Measurements from ENCODE around the gene AAGAB. TPM values are rescaled to one million over a fixed set of nuclear protein-coding genes. Genes with fewer than 3 reads are reported as not detected.
A peak's percentile ranks its signal among the peaks of the same experiment; 100 is the strongest.

Gene AAGAB
- total RNA-seq, 2 donors from 2014 or later: 67.7 to 99.1 TPM

DNA sequence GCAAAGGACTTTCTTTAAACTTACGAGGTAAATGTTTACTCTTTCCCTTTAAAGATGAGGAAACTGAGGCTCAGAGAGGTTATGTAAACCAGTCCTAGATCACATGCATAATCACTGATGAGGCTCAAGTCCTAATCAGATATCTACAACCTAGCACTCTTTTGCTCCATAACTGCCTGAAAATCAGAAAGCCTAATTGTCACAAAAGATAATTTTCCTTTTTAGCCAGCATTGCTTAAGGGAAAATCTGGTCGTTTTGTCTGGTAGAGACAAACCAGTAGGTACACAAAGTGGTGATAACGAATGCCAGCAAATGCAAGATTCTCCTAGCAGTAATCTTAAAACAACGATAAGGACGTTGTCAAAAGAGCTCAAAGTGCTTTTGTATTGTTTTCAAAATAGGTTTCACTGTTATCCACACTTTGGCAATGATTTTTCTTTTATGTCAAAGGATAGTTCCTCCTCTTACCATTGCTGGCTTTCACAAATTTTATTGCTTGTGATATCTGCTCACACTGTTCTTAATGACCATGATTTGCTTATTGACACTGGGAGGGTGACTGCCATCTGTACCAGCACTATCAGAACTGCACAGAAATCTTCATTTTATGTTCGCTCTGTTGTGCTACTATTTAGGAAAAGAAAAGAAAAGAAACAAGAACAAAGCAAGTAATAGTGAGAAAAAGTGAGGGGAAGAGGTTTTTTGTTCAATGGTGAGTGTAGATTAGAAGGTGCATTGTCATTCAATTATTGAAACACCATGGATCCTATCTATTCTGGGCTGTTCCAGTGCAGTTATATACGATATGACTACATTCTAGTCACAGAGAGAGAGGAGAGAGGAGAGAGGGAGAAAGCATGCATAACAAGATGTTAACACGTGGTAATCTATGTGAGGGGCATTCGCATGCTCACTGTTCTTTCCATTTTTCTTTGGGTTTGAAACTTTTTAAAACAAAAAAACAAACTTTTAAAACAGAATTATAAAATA lies 13.8 kb upstream of the AAGAB start:
- TF ChIP-seq, protein P1, sequence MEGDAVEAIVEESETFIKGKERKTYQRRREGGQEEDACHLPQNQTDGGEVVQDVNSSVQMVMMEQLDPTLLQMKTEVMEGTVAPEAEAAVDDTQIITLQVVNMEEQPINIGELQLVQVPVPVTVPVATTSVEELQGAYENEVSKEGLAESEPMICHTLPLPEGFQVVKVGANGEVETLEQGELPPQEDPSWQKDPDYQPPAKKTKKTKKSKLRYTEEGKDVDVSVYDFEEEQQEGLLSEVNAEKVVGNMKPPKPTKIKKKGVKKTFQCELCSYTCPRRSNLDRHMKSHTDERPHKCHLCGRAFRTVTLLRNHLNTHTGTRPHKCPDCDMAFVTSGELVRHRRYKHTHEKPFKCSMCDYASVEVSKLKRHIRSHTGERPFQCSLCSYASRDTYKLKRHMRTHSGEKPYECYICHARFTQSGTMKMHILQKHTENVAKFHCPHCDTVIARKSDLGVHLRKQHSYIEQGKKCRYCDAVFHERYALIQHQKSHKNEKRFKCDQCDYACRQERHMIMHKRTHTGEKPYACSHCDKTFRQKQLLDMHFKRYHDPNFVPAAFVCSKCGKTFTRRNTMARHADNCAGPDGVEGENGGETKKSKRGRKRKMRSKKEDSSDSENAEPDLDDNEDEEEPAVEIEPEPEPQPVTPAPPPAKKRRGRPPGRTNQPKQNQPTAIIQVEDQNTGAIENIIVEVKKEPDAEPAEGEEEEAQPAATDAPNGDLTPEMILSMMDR (conservative IDR thresholded peaks at IDR 0.05): no peak
- peaks cover 27% of the 10 kb centered on the region for H3K4me1 Mint-ChIP-seq

DNA sequence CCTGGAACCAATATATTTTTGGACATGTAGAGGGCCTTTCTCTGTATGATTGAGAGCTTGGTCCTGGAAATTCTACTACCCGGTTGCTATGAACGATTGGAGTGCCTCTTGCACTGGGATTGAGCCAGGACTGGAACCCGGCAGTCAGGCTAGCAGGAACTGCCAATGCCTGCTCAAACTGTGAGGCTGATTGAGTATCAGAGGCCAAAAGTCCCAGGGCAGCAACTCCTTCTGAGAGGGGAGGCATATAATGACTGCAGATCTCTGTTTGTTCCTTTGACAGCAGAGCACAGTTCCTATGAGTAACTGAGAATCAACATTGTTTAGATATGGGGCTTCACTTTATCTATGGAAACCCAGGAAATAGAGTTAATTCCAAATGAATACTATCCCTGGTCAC lies 13.0 kb upstream of the AAGAB start:
- Mint-ChIP-seq H3K36me3 (ENCODE audit: low read depth) (peaks cover 1% of the 10 kb centered on the region), H3K4me3 (no peak overlapping the region), H3K4me1 (peaks cover 27% of the 10 kb centered on the region), H3K27ac (peak overlapping the region; percentile 67), H3K27me3 (ENCODE audit: insufficient read depth) (peaks cover 14% of the 10 kb centered on the region), H3K9me3 (no peaks in the 10 kb centered on the region)
- Histone ChIP-seq H3K4me3 (ENCODE audit: low read length) (peak overlapping the region; percentile 39), H3K4me1 (ENCODE audit: control insufficient read depth, insufficient read depth, low read length) (peaks cover 13% of the 10 kb centered on the region), H3K9ac (ENCODE audit: extremely low read depth, low read length, poor library complexity, severe bottlenecking) (no peak overlapping the region), H3K9me3 (ENCODE audit: control insufficient read depth, low read length) (peaks cover 6% of the 10 kb centered on the region), H3K27ac (ENCODE audit: low read depth, low read length) (no peak overlapping the region), H3K27me3 (ENCODE audit: control insufficient read depth, insufficient read depth, low read length, poor library complexity, severe bottlenecking) (no peaks in the 10 kb centered on the region), H3K36me3 (ENCODE audit: control insufficient read depth, insufficient read depth, low read length) (no peaks in the 10 kb centered on the region)
- WGBS, 2 experiments (ENCODE audit: insufficient coverage in 1 of 2, insufficient read length in 1 of 2): 43% methylated on average over 3 of the region's 3 CpGs
- DNase-seq: peak; percentile 71
- TF ChIP-seq, protein P1 (conservative IDR thresholded peaks at IDR 0.05): no peak

More for the DNA sequence above, 13.8 kb upstream of the AAGAB start:
- H3K36me3 ChIP-seq (ENCODE audit: control insufficient read depth, insufficient read depth, low read length): no peaks in the 10 kb centered on the region
- no peak overlapping the region for H3K4me3 Mint-ChIP-seq
- H3K27ac ChIP-seq (ENCODE audit: low read depth, low read length): no peak overlapping the region
- no peak overlapping the region for H3K9ac ChIP-seq (ENCODE audit: extremely low read depth, low read length, poor library complexity, severe bottlenecking)
- H3K27me3 ChIP-seq (ENCODE audit: control insufficient read depth, insufficient read depth, low read length, poor library complexity, severe bottlenecking): no peaks in the 10 kb centered on the region
- H3K4me1 ChIP-seq (ENCODE audit: control insufficient read depth, insufficient read depth, low read length): peaks cover 13% of the 10 kb centered on the region
- DNase-seq: no peak
- H3K27ac Mint-ChIP-seq: no peak overlapping the region
- no peaks in the 10 kb centered on the region for H3K9me3 Mint-ChIP-seq
- 54 to 65% methylated on average over 6 to 9 of the region's 9 CpGs for WGBS, 2 experiments (ENCODE audit: insufficient coverage in 1 of 2, insufficient read length in 1 of 2)
- no peak overlapping the region for H3K4me3 ChIP-seq (ENCODE audit: low read length)
- H3K27me3 Mint-ChIP-seq (ENCODE audit: insufficient read depth): peaks cover 14% of the 10 kb centered on the region
- peaks cover 6% of the 10 kb centered on the region for H3K9me3 ChIP-seq (ENCODE audit: control insufficient read depth, low read length)
- peaks cover 1% of the 10 kb centered on the region for H3K36me3 Mint-ChIP-seq (ENCODE audit: low read depth)

DNA sequence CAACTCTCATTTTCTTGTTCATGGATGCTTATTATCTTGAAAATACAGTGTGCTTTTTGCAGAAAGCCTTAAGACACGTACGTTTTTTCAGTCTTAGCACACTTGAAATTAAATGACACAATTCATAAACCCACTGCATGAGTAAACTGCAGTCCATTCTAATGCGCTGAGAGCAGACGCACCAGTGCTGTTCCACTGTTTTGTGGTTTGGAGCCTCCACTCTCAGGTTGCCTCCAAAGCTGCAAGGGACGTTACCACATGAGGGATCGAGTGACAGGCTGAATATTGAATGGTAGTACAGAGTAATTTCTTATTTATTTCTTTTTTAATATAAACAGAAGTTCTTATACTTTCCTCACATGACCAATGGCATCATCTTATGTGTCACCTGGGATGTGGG lies 12.4 kb upstream of the AAGAB start:
- peak overlapping the region; percentile 39 for H3K4me3 ChIP-seq (ENCODE audit: low read length)
- 90 to 100% methylated on average over 2 to 5 of the region's 6 CpGs for WGBS, 2 experiments (ENCODE audit: insufficient coverage in 1 of 2, insufficient read length in 1 of 2)
- DNase-seq: no peak
- Mint-ChIP-seq H3K9me3 (no peaks in the 10 kb centered on the region), H3K4me1 (peaks cover 27% of the 10 kb centered on the region), H3K27me3 (ENCODE audit: insufficient read depth) (peaks cover 14% of the 10 kb centered on the region), H3K27ac (no peak overlapping the region), H3K4me3 (no peak overlapping the region), H3K36me3 (ENCODE audit: low read depth) (peaks cover 3% of the 10 kb centered on the region)
- no peaks in the 10 kb centered on the region for H3K36me3 ChIP-seq (ENCODE audit: control insufficient read depth, insufficient read depth, low read length)
- H3K9ac ChIP-seq (ENCODE audit: extremely low read depth, low read length, poor library complexity, severe bottlenecking): no peak overlapping the region
- peaks cover 6% of the 10 kb centered on the region for H3K9me3 ChIP-seq (ENCODE audit: control insufficient read depth, low read length)
- no peak overlapping the region for H3K27ac ChIP-seq (ENCODE audit: low read depth, low read length)
- H3K4me1 ChIP-seq (ENCODE audit: control insufficient read depth, insufficient read depth, low read length): peaks cover 13% of the 10 kb centered on the region
- TF ChIP-seq, protein P1 (conservative IDR thresholded peaks at IDR 0.05): no peak
- no peaks in the 10 kb centered on the region for H3K27me3 ChIP-seq (ENCODE audit: control insufficient read depth, insufficient read depth, low read length, poor library complexity, severe bottlenecking)
